CMK (cell line): ENCODE results near the gene LHX5.

Source experiments
- DNase-seq: peaks from one replicate; pipeline ENCODE4 v3.0.0-alpha.2; 2010; ENCODE audit warnings: low read depth

The LHX5 gene

DNA sequence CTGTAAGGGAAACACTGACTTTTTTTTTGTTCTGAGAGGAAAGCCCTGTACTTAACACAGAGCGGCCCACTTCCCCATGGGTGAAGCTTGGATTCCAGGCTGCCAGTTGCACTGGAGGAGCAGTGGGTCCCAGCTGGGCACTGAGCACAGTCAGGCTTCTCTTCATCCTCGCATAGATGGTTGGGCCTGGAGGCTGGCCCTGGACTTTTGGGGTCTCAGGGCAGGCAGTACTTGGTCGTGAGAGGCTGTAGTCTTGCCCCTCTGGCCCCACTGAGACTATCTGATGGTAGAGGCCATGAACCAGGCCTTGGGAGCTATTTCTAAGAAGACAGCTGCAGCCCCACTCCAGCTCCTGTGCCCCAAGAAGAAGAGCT, 6.2 kb upstream of the LHX5 start:
- no peak for DNase-seq

DNA sequence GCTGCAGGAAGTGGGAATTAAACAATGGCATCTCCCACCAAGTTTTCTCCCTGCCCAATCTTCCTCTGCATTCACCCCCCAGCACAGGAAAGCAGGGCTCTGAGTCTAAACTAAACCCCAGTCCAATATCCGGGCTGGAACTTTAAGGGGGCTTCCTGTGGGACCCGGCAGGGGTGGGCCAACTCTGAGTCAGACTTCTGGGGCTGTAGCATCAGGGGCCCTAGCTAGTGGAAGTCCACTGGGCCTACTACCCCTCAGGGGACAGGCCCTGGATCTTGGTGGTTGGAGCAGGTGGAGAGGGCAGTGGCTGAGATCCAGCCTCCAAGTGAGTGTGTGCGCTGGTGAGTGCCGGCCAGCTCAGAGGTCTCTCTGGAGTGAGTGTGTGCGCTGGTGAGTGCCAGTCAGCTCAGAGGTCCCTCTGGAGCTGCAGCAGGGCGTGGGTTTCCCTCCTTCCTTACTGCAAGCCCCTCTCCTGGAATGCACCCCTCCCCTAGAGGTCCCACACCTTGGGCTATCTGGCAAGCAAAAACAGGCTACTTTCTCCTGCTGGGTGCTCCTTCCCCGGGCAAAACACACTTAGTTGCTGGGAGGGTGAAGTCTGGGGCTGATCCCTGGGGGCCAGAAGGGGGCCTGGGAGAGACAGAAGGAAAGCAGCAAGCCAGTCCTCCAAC, 5.6 kb upstream of the LHX5 start:
- no peak for DNase-seq

DNA sequence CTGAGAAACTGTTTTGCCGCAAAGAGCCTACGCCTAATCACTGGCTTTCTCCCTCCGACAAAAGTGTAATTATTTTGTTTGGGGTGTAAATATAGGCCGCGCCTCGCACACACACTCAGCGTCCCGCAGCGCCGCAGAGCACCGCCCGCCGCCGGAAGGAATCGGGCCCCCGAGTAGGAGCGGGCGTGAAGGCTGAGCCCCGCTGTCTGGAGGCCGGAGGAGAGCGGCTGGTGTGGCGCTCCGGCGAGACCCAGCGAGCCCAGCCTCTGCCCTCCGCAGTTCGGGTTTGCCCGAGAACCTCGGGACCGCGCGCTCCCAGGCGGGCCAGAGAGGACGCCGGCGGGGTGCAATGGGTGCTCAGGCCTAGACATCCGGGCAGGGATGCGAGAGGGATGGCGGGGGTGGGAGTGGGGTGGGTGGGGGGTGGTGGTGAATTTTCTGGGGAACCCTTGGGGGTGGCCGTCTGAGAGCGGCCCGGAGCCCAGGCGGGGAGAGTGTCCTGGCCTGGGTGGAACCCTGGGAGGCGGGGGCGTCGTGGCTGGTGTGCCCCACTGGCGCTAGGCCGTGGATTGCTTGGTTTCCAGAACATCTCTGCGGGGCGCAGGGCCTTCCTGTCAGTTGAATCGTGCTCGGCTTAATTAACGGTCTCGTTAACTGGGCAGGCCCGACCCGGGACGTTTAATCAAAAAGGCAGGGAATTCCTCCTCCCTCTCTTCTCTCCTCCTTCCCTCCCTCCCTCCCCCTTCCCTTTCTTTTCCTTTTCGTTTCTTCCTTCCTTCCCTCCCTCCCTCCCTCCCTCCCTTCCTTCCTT, 4.7 kb upstream of the LHX5 start:
- DNase-seq = no peak

DNA sequence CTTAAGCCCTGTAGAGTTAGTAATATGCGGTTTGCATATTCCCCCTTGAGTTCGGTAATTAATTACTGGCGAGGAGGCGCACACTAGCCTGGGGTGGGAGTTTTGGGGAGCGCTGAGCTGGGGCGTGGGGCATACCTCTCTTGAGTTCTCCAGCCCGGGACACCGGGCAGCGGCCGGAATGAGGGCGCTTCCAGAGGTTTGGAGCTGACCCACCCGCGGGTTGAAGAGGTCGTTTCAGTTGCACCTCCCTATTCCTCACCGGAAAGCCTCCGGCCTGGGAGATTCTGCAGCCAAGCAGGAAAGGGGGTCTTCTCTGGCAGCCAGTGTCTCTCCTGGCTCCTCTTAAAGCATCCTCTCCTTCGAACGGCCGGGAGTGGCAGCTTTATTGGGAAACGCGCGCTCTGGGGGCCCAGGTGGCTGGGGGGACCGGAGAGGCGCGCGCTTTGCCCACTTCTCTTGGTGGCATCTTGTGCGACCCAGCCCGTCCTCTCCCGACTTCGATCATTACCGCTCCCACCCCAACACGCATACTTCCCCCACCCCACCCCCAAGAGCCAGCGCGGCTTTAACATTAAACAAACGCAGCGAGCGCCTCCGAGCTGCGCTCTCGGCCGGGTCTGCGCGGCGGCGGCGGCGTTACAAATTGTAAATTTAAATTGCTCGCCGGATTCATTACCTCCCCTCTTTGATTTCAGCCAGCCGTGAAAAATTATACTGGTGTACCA, 3.9 kb upstream of the LHX5 start:
- no peak for DNase-seq

DNA sequence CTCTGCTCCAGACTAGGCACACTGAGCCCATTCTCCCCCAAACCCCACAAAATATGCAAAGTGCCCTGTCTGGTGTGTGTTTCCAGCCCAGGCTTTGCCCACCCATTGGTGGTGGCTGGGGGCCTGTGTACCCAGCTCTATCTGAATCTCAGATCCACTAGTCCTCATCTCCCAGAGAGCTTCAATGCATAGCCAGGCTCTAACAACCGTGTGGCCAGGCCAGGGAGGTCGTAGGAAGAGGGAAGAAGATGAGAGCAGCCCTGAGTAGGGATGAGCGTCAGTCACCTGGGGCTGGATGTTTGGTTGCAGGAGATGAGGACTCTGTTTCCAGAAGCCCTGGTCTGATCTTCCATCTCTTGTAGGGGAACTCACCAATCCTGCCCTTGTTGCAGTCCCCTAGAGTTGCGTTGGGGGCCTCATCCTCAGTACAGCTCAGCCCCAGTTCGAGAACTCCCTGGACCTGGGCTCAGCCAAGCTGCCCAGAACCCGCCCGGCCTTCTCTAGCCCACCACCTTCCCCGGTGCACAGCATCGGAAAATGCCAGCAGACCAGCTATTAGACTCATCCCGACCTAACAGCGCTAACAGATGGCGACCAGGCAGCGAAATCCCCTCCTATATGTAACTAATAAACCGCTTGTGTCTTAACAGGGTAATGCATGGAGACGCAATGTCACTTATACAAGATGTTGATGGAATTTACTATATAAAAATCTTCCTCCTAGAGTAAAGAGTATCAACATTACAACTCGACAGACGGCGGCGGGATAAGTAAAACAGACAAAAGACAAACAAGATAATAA, 3.2 kb upstream of the LHX5 start:
- no peak for DNase-seq

DNA sequence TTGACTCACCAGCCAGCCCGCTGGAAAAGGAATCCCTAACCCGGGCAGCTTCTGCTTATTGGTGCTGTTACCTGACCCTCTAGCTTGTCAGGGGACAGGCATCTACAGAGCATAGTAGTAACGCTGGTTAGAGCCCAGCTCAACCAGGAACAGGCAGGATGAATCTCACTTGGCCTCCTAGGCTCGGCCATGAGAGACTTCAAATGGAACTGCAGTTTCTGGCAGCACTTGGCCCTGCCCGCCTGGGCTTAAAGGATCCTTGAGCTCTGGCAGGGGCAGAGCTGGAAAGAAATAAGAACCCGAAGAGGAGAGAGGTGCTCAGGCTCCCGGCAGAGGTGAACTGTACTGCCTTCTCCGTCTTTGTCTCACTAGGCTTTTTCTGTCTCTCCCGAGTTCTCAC, 2.3 kb upstream of the LHX5 start:
- no peak for DNase-seq

DNA sequence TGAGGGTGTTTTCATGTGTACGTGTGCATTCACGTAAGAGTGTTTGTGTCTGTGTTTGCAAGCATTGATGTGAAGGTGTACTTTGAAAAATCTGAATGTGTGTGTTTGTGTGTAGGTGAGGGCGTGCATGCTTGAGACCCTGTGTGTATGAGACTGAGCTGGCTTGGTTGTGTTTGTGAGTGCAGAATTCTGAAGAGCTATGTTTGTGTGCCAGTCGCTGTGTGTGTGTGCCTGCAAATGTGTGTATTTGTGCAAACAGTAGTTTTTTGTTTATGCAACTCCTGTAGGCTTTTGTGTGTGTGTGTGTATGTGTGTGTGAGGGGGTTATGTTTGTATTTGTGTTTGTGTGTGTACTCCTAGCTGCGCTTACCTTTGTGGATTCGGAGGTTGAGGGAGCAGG, 1.7 kb upstream of the LHX5 start:
- no peak for DNase-seq

DNA sequence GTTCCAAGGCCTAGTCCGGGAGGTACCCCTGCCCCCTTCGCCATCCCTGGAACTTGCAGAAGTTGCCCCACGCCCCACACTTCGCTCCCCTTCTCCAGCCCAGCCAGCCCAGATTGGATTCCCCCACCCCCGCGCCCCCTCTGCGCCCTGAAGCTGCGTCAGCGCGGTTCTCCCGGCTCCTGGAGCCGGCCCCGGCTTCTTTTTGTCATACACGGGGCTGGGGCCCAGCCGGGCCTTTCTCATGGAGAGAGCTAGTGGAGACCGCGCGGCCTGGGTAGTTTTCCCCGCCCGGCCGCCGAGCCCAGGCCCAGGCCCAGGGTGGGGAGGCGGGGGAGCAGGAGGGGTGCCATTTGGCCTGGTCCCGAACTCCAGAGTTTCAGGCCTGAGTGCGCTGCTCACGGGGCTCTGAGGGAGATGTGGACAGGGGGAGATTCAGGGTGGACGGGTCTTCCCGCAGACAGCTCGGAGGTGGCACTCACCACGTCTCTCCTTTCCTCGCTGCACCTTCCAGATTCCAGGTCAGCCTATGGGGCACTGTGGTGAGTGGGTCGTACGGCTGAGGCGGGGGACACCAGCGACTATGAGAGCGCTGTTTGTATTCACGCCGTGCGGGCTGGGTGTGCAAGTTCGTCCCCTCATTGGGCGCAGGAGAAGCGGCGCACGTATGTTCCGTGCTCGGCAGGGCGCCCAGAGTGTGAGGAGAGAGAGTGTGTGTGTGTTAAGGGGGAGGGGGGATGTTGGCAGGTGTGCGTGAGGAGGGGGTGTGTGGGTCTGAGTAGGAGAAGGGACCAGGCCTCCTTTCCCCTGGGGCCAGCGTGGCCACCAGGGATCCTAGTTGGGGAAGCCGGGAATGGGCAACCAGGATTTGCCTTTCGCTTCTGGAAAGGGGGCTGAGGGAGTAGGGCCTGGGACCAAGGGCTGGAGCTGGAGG, 785 bp upstream of the LHX5 start:
- DNase-seq = no peak

DNA sequence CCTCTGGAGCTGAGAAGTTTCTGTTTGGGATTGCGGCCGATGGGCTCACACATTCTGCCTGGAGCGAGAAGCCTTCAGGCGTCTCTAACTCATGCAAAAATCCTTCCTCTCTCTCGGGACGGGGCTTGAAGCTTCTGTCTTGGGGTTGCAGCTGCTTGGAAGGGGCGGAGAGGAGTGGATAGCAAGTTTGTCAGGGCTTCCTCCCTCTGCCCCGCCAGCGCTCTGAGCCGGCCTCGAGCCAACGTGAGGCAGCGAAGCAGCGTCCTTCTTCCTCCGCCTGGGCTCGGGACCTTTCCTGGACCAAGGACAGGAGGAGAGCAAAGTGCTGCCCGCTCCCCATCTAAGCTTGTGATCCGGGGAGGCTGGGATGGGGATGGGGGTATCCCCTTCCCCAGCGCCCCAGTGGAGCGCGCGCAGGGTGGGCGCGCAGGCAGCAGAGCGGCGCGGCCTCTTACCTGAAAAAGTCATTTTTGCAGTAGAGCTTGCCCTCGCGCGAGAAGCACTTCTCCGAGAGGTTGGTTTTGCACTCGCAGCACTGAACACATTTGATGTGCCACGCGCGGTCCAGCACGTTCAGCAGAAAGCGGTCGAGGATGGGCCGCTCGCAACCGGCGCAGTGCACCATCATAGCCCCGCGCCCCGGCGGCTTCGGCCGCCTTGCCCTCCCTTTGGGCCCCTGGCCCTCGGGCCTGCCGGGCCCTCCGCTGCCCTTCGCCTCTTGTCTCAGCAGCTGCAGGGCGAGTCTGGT, 626 bp downstream of the LHX5 start:
- no peak for DNase-seq

DNA sequence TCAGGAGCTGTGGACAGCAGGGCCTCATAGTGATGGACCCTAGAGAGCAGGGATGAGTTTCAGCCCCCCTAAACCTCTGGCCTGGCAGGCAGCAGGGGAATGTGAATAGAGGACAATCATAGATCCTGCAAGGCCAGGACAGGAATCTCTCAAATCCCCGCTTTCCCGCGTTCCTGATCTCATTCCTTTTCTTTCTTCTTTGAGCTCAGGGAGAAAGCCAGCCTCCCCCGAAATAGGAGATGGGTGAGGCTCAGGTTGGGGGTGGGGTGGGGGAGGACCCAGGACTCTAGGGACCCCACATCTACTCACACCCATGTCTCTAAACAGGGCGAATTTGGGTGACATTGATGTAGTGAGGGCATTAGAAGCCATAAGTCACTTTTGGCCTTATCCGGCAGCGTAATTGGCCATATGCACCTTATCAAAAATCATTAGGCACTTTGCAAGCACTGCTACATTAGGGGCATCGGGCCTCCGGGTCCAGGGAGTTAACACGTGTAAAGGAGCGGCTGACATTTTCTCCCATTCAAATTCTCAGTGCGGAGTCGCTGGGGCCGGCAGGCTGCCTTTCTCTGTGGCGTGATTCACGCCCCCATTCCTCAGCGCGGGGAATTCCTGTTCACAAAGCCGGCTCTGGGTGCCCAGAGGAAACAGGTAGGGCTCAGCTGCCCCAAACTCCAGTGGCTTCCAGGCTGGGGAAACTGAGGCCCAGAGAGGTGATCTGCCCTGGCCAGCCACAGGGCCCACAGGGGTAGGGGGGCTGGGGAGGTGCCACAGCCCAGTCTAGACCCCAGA, 1.5 kb downstream of the LHX5 start:
- DNase-seq = no peak

DNA sequence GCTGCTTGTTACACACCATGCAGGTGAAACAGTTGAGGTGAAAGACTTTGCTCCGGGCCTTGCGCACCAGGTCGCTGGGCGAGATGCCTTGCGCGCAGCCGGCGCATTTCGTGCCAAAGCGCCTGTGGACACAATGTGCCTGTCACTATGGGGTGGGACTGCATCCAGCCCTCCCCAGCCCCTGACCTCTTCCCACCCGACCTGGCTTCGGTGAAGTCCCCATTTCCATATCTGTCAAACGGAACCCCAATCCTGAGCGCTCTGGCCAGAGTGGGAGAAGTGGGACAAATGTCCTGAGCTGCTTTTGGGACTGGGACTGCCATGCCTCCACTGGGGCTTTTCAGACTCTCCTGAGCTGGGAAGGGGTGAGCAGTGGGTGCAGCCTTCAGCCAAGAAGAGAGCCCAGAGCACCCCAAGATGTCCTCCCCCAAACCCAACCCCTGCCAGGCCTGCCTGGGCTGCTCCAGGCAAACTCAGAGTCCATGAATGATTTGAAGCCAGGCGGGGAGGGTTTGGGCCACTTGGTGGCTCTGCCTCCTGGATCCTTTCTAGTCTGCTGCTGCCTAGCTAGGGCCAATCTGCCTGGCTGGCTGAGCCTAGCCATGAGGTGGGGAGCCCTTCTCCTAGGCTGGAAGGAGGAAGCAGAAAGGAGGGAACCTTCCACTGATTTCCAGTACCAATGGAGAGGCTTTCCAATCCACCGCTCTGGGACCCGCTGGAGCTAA, 2.3 kb downstream of the LHX5 start:
- DNase-seq = no peak

DNA sequence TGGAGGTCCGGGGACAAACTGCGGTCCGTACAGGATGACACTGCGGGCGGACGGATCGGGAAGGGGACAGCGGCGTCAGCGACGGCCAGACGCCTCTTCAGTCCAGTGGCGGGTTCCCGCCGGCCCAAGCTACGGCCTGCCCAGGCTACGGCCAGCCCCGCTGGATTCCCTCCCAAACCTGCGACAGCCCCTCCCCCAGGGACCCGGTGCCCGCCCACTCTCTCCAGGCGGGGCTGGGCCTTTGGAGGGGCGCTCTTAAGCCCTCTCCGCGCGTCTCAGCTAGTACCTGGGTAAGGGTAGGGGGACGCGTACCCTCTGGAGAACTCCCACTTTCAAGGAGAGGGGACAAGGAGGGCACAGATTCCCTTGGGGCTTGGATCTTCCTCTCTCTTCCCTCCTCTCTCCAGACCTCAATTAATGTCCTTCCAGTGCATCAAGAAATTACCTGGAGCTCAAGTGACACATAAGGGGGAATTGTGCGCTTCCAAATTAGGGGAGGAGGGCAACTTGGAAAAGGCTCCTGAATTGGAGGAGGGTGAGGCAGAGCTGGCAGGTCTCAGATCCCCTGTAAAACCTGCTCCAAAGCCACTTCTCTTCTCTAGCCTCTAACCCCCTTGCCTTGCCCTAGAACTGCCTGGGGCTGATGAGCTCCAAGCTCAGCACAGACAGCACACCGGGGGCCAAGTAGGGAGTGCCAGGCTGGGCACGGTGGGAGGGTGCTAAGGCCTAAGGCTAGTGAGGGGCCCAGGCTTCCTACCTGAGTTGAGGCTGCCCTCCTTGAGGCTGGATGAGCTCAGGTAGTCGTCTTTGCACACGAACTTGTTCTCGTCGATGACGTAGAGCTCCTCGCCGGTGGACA, 3.1 kb downstream of the LHX5 start:
- no peak for DNase-seq

DNA sequence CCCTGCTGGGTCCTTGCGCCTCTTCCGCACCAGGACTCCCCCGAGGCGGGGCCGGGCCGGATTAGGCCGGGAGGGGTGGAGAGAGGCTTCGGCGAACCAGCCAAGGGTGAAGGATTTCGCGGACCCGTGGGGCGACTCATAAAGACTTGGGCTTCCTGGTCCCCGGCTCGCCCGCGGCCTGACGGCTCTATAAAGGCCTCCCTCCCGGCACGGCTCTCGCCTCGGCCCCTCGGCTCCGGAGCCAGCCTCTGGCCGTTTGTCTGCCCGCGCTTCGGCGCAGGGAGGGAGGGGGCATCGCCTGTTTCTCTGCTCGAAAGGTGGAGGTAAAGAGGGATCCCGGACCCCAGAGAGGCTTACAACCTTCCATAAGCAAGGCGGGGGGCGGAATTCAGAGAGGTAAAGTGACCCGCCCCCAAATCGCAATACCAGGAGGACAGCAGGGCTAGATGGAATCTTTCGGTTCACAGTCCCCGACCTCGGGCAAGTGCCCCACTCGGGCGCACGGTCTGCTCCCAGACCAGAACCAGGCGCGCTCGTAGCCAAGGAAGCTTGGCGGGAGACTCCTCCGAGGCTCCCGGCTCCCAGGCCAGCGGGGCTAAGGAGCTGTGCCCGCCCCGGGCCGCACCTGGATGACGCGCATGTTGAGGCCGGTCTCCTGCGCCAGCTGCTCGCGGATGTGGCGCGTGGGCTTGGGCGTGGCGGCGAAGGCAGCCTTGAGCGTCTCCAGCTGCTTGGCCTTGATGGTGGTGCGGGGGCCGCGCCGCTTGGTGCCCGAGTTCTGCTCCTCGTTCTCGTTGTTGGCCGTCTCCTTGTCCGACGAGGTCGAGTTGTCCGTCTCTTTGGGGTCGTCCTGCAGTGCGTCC, 3.9 kb downstream of the LHX5 start:
- no peak for DNase-seq

DNA sequence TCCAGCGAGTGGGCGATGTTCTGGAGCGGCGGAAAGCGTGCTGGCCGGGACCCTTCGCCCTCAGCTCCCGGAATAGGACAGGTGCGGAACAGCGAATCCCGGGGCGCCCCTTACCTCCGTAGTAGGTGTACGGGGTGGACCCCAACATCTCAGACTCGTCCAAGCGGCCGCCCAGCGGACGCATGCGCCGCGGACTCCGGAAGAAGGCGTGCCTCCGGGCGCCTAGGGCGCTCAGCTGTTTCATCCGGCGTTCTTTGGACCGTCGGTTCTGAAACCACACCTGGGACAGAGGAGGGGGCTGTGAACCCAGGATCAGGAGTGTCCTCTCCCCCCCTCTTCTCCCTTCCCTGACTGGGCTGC, 4.5 kb downstream of the LHX5 start:
- no peak for DNase-seq

DNA sequence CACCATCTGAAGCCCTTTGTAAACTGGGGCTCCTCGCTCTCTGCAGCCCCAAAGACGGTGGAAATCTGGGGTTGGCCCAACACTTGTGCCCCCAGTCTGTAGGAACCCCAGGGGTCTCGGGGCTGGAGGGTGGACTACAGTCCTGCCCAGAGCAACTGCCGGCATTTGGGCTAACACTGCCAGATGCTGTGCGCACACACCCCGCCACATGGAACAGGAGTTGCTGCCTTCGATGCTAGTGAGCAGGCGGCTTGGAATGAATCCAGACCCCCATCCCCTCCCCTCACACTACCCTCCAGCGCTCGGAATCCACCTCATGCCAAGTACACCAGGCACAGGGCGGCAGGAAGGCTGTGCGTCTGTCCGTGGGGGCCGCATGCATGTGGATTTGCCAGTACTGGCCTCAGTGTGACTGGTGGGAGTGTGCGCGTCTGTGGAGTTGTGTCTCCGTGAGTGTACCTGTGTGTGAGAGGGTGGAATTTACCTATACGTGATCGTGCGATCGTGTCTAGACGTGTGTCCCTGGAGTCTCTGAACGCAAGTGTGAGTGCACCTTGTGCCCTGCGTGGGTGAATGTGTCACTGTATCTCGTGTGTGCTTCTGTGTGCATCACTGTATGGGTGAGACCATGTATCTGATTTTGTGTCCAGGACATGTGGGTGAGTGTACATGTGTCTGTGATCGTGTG, 5.1 kb downstream of the LHX5 start:
- DNase-seq = no peak

DNA sequence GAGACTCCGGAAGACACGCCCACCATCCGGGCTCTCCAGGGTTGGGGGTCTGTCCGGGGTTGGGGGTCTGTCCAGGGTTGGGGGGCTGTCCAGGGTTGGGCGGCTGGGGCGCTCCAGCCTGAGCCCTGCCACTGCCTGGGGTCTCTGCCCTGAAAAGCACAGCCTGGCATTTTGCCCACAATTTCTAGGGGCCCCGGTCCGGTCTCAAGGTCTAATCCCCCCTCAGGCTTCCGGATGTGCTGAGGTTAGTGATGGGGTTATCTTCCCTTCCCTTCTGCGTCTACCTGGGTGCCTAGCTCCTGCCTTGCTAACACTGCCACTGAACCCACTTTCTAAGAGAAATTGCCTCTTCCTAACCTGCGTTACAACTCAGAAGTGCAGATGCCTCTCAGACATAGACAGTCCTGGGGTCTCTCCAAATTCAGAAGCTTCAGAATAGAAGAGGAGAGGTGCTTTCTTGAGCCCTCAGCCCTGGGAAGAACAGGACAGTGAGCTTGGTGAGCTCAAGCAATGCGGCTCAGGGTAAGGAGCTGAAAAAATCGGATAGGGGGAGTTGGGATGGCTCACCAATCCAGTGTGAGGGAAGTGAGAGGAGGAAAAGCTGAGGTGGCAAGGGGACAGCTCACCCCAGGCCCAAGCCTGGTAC, 5.7 kb downstream of the LHX5 start:
- no peak for DNase-seq
